Keratinocyte (primary cell): ENCODE results near the gene ZMAT3. TPM values are rescaled to one million over a fixed set of nuclear protein-coding genes. Genes with fewer than 3 reads are reported as not detected.

Experiments used
- DNase-seq: peaks from one replicate; pipeline ENCODE4 v3.0.0-alpha.2; 2011; ENCODE audit warnings: low read depth, missing footprints, low spot score
- FAIRE-seq: peaks from 2 replicates; lab custom pipeline; 2011; peaks lifted over from hg19 to GRCh38; lab: Jason Lieb, UNC
- H2AFZ ChIP-seq: 2 replicates; pipeline ENCODE4 v1.6.0; 2012; ENCODE audit warnings: low read length, control low read depth, inconsistent platforms; ENCODE audit not compliant: control insufficient read depth
- H3K27ac ChIP-seq: 2 replicates; pipeline ENCODE4 v1.5.1; 2011; ENCODE audit warnings: low read length; ENCODE audit not compliant: control insufficient read depth, insufficient read depth
- H3K27me3 ChIP-seq: 3 replicates; pipeline ENCODE4 v1.6.0; 2011; ENCODE audit warnings: low read length; ENCODE audit not compliant: control insufficient read depth, insufficient read depth; ENCODE audit errors: extremely low read depth
- H3K36me3 ChIP-seq, 2 experiments: 2 replicates in 1 of 2; 3 replicates in 1 of 2; pipeline ENCODE4 v1.5.1; 2011; ENCODE audit warnings: low read length in 2 of 2, mild to moderate bottlenecking in 1 of 2; ENCODE audit not compliant: control insufficient read depth in 2 of 2, insufficient read depth in 2 of 2; ENCODE audit errors: extremely low read depth in 1 of 2
- H3K4me1 ChIP-seq: 3 replicates; pipeline ENCODE4 v1.5.1; 2011; ENCODE audit warnings: low read length; ENCODE audit not compliant: control insufficient read depth, insufficient read depth; ENCODE audit errors: extremely low read depth
- H3K4me2 ChIP-seq: 3 replicates; pipeline ENCODE4 v1.6.0; 2011; ENCODE audit warnings: low read depth, low read length; ENCODE audit not compliant: control insufficient read depth, insufficient read depth; ENCODE audit errors: extremely low read depth
- H3K4me3 ChIP-seq, 3 experiments: fragments of 200-600 bp in 1 of 3; sonication (generic) in 1 of 3; 2 replicates in 2 of 3; 3 replicates in 1 of 3; pipeline ENCODE4 v1.5.1; 2011 to 2016; ENCODE audit warnings: low read length in 3 of 3, mild to moderate bottlenecking in 3 of 3, control low read depth in 2 of 3, inconsistent platforms in 1 of 3, low read depth in 1 of 3, mixed read lengths in 1 of 3, mixed run types in 1 of 3, moderate library complexity in 1 of 3; ENCODE audit not compliant: control insufficient read depth in 2 of 3, insufficient read depth in 2 of 3; ENCODE audit errors: extremely low read depth in 1 of 3
- H3K79me2 ChIP-seq: 2 replicates; pipeline ENCODE4 v1.6.0; 2012; ENCODE audit warnings: low read length; ENCODE audit not compliant: control insufficient read depth, insufficient read depth
- H3K9ac ChIP-seq: 3 replicates; pipeline ENCODE4 v1.6.0; 2011; ENCODE audit warnings: low read length; ENCODE audit not compliant: control insufficient read depth, insufficient read depth; ENCODE audit errors: extremely low read depth
- H3K9me1 ChIP-seq: 3 replicates; pipeline ENCODE4 v1.6.0; 2011; ENCODE audit warnings: low read length; ENCODE audit not compliant: control insufficient read depth, insufficient read depth; ENCODE audit errors: extremely low read depth
- H3K9me3 ChIP-seq: 2 replicates; pipeline ENCODE4 v1.5.1; 2012; ENCODE audit warnings: low read depth, low read length; ENCODE audit not compliant: control insufficient read depth
- H4K20me1 ChIP-seq: 3 replicates; pipeline ENCODE4 v1.6.0; 2011; ENCODE audit warnings: low read length; ENCODE audit not compliant: control insufficient read depth, insufficient read depth; ENCODE audit errors: extremely low read depth
- CTCF ChIP-seq, 3 experiments: IDR thresholded peaks in 1 of 3; conservative IDR thresholded peaks in 1 of 3; optimal IDR thresholded peaks in 1 of 3; 2 replicates in 2 of 3; 3 replicates in 1 of 3; pipeline versions ENCODE3 to v1.5.1; 2011; ENCODE audit warnings: low read length in 3 of 3, mild to moderate bottlenecking in 3 of 3, moderate library complexity in 2 of 3, control low read depth in 1 of 3, inconsistent platforms in 1 of 3; ENCODE audit not compliant: insufficient read depth in 2 of 3; ENCODE audit errors: extremely low read depth in 1 of 3
- EZH2 ChIP-seq: IDR thresholded peaks from one replicate; pipeline ENCODE4 v1.6.1; 2012; ENCODE audit warnings: inconsistent platforms, mild to moderate bottlenecking, low read length, moderate library complexity
- dilution Hi-C: fragments of 300-500 bp; cut with MboI; formaldehyde crosslinking; loops from one replicate; pipeline ENCODE4 v1.7.0; 2020; ENCODE audit warnings: low sequenced_read_pairs; ENCODE audit not compliant: extremely low pct_ligation_motif_present
- polyA plus RNA-seq, 5 experiments: library from polyadenylated mRNA; depleted of rRNA in 3 of 5; stranded (reverse) in 3 of 5; stranded (forward) in 1 of 5; unstranded in 1 of 5; fragments of >200 nt; gene quantifications; 1 replicate in 1 of 5; 2 replicates in 3 of 5; 3 replicates in 1 of 5; pipeline versions ENCODE4 v1.2.1 to v1.2.3, GENCODE V29; 2011 to 2012; ENCODE audit warnings: missing spikeins in 2 of 5, low read depth in 1 of 5, low replicate concordance in 1 of 5

ZMAT3 gene
- polyA plus RNA-seq, 1 donor (not counting 4 experiments of a cell fraction or from before 2014, with no cell fraction given), result 15.5 TPM

- Histone ChIP-seq H3K36me3 (no peaks in the 10 kb centered on the region), H3K27ac (no peak overlapping the region), H3K4me3 (no peak overlapping the region), H3K79me2 (no peaks in the 10 kb centered on the region), H3K9ac (no peak overlapping the region), H3K4me1 (no peaks in the 10 kb centered on the region), H3K4me2 (no peak overlapping the region), H3K9me1 (no peaks in the 10 kb centered on the region), H2AFZ (no peak overlapping the region), H3K27me3 (no peaks in the 10 kb centered on the region), H4K20me1 (no peaks in the 10 kb centered on the region), H3K9me3 (no peaks in the 10 kb centered on the region)
- dilution Hi-C loops, result no loop called here
- FAIRE-seq (no peak), DNase-seq (no peak)
- TF ChIP-seq CTCF (optimal IDR thresholded peaks at IDR 0.05 in 1 of 3, IDR thresholded peaks at IDR 0.05 in 1 of 3, conservative IDR thresholded peaks at IDR 0.05 in 1 of 3; ENCODE audit: extremely low read depth in 1 of 3, insufficient read depth in 2 of 3, low read length in 3 of 3) (no peak), EZH2 (no peak)
Measured at GRCh38 chr3:179088306-179088705, 16.7 kb upstream of the ZMAT3 start.

- no peaks in the 10 kb centered on the region for H3K36me3 ChIP-seq
- no peaks in the 10 kb centered on the region for H3K9me3 ChIP-seq
- H3K9me1 ChIP-seq, result no peaks in the 10 kb centered on the region
- no peak overlapping the region for H2AFZ ChIP-seq
- H3K4me2 ChIP-seq, result no peak overlapping the region
- FAIRE-seq (no peak), DNase-seq (no peak)
- H3K79me2 ChIP-seq, result no peaks in the 10 kb centered on the region
- H3K27me3 ChIP-seq, result no peaks in the 10 kb centered on the region
- TF ChIP-seq EZH2 (no peak), CTCF (optimal IDR thresholded peaks at IDR 0.05 in 1 of 3, IDR thresholded peaks at IDR 0.05 in 1 of 3, conservative IDR thresholded peaks at IDR 0.05 in 1 of 3; ENCODE audit: extremely low read depth in 1 of 3, insufficient read depth in 2 of 3, low read length in 3 of 3) (no peak)
- no peak overlapping the region for H3K4me3 ChIP-seq
- H4K20me1 ChIP-seq, result no peaks in the 10 kb centered on the region
- no peak overlapping the region for H3K27ac ChIP-seq
- dilution Hi-C loops, result no loop called here
- H3K9ac ChIP-seq, result no peak overlapping the region
- H3K4me1 ChIP-seq, result peaks cover 15% of the 10 kb centered on the region
Measured at GRCh38 chr3:179083977-179084376, 12.4 kb upstream of the ZMAT3 start.
